IMR-90 (cell line): ENCODE data around the gene HSD3B1. TPM values are rescaled to one million over a fixed set of nuclear protein-coding genes. Genes with fewer than 3 reads are reported as not detected.

ENCODE experiments used
- ATAC-seq: fragments of 200-7000 bp; cut with Tn5 transposase; 2 replicates; pipeline ENCODE4 v1.9.1; 2020; ENCODE audit warnings: low read depth, mild to moderate bottlenecking, moderate library complexity
- BruUV-seq: library from RNA; stranded (reverse); fragments of 400-500 nt; replicated peaks from 2 replicates; lab custom pipeline; 2021; lab: Mats Ljungman, UMichigan
- CTCF ChIA-PET: fragments of 300-600 bp; formaldehyde crosslinking; extraction: SDS; loops from one replicate; lab custom pipeline; 2021; ENCODE audit warnings: antibody characterized with exemption; lab: Yijun Ruan, JAX
- POLR2A ChIA-PET: fragments of 300-600 bp; sonication (Branson Sonifier 250); formaldehyde crosslinking; loops from one replicate; lab custom pipeline; 2022; ENCODE audit warnings: antibody characterized with exemption; ENCODE audit not compliant: unreplicated experiment; lab: Charles Lee
- DNase-seq: peaks from one replicate; pipeline ENCODE4 v3.0.0; 2013
- H2AFZ ChIP-seq: replicated peaks from 2 replicates; pipeline ENCODE3; 2013; ENCODE audit warnings: low read length, mild to moderate bottlenecking; ENCODE audit not compliant: poor library complexity
- H2AK5ac ChIP-seq: 2 replicates; pipeline ENCODE4 v1.6.1; 2013; ENCODE audit warnings: low read depth, low read length, inconsistent platforms
- H2AK9ac ChIP-seq: replicated peaks from 2 replicates; pipeline ENCODE3; 2013; ENCODE audit warnings: mild to moderate bottlenecking, low read depth, low read length, moderate library complexity; ENCODE audit not compliant: poor library complexity
- H2BK120ac ChIP-seq: 2 replicates; pipeline ENCODE4 v1.6.1; 2013; ENCODE audit warnings: low read depth, low read length, inconsistent platforms
- H2BK15ac ChIP-seq: 3 replicates; pipeline ENCODE4 v1.6.1; 2013; ENCODE audit warnings: low read depth, low read length, inconsistent platforms
- H2BK20ac ChIP-seq: 2 replicates; pipeline ENCODE4 v1.6.1; 2013; ENCODE audit warnings: low read depth, mild to moderate bottlenecking, inconsistent platforms, low read length, moderate library complexity
- H2BK5ac ChIP-seq: 2 replicates; pipeline ENCODE4 v1.6.1; 2013; ENCODE audit warnings: mild to moderate bottlenecking, low read depth, low read length, inconsistent platforms; ENCODE audit not compliant: poor library complexity, severe bottlenecking
- H3K14ac ChIP-seq: replicated peaks from 2 replicates; pipeline ENCODE4 v1.6.1; 2013; ENCODE audit warnings: low read depth, low read length, inconsistent platforms
- H3K18ac ChIP-seq: 2 replicates; pipeline ENCODE4 v1.6.1; 2013; ENCODE audit warnings: low read depth, low read length, control low read depth
- H3K23ac ChIP-seq: 2 replicates; pipeline ENCODE4 v1.6.1; 2013; ENCODE audit warnings: low read depth, low read length, inconsistent platforms
- H3K27ac ChIP-seq: 2 replicates; pipeline ENCODE4 v1.5.1; 2013; ENCODE audit warnings: mild to moderate bottlenecking, control low read depth, low read length; ENCODE audit not compliant: insufficient read depth
- H3K27me3 ChIP-seq: 2 replicates; pipeline ENCODE4 v1.6.1; 2013; ENCODE audit warnings: low read length; ENCODE audit not compliant: control insufficient read depth, insufficient read depth
- H3K36me3 ChIP-seq: 2 replicates; pipeline ENCODE4 v1.6.1; 2013; ENCODE audit warnings: low read length, mixed read lengths; ENCODE audit not compliant: control insufficient read depth, insufficient read depth
- H3K4ac ChIP-seq: 2 replicates; pipeline ENCODE4 v1.6.1; 2013; ENCODE audit warnings: low read depth, low read length, inconsistent platforms
- H3K4me1 ChIP-seq: 2 replicates; pipeline ENCODE4 v1.6.1; 2013; ENCODE audit warnings: low read length, mixed read lengths; ENCODE audit not compliant: control insufficient read depth, insufficient read depth
- H3K4me2 ChIP-seq: 2 replicates; pipeline ENCODE4 v1.6.1; 2013; ENCODE audit warnings: low read depth, mild to moderate bottlenecking, control low read depth, low read length, moderate library complexity
- H3K4me3 ChIP-seq: 2 replicates; pipeline ENCODE4 v1.5.1; 2013; ENCODE audit warnings: low read depth, mild to moderate bottlenecking, control low read depth, low read length, moderate library complexity; ENCODE audit not compliant: insufficient read depth
- H3K56ac ChIP-seq: 2 replicates; pipeline ENCODE4 v1.6.1; 2013; ENCODE audit warnings: low read length, inconsistent platforms; ENCODE audit not compliant: insufficient read depth; ENCODE audit errors: extremely low read depth
- H3K79me1 ChIP-seq, 2 experiments: 2 replicates each; pipeline ENCODE4 v1.6.1; 2013; ENCODE audit warnings: low read length in 2 of 2, inconsistent platforms in 1 of 2, low read depth in 1 of 2
- H3K9ac ChIP-seq: 2 replicates; pipeline ENCODE4 v1.6.1; 2013; ENCODE audit warnings: low read depth, low read length, control low read depth
- H3K9me1 ChIP-seq: 2 replicates; pipeline ENCODE4 v1.6.1; 2013; ENCODE audit warnings: low read length, inconsistent platforms; ENCODE audit not compliant: insufficient read depth
- H3K9me3 ChIP-seq: 2 replicates; pipeline ENCODE4 v1.6.1; 2013; ENCODE audit warnings: low read length; ENCODE audit not compliant: control insufficient read depth, insufficient read depth
- H4K20me1 ChIP-seq: 2 replicates; pipeline ENCODE4 v1.6.1; 2013; ENCODE audit warnings: low read length, inconsistent platforms; ENCODE audit not compliant: insufficient read depth
- H4K5ac ChIP-seq: 2 replicates; pipeline ENCODE4 v1.6.1; 2013; ENCODE audit warnings: mild to moderate bottlenecking, low read depth, low read length, control low read depth
- H4K8ac ChIP-seq, 2 experiments: 2 replicates each; pipeline ENCODE4 v1.6.1; 2013; ENCODE audit warnings: low read depth in 2 of 2, low read length in 2 of 2, control low read depth in 1 of 2, inconsistent platforms in 1 of 2
- H4K91ac ChIP-seq: 2 replicates; pipeline ENCODE4 v1.6.1; 2013; ENCODE audit warnings: low read depth, low read length, inconsistent platforms; ENCODE audit not compliant: insufficient read depth
- BHLHE40 ChIP-seq: fragments of 150-350 bp; IDR thresholded peaks from 2 replicates; pipeline ENCODE4 v1.6.1; 2016; ENCODE audit warnings: mild to moderate bottlenecking, low read depth, low read length
- CEBPB ChIP-seq: IDR thresholded peaks from 2 replicates; pipeline ENCODE4 v1.6.1; 2012; ENCODE audit warnings: low read depth, low read length, improper control_type of control experiment
- CHD1 ChIP-seq: IDR thresholded peaks from 2 replicates; pipeline ENCODE4 v1.6.1; 2012; ENCODE audit warnings: low read depth, low read length, improper control_type of control experiment
- FOS ChIP-seq: fragments of 150-350 bp; IDR thresholded peaks from 2 replicates; pipeline ENCODE4 v1.6.1; 2016; ENCODE audit warnings: low read depth, low read length
- MAFK ChIP-seq: IDR thresholded peaks from 2 replicates; pipeline ENCODE4 v1.6.1; 2012; ENCODE audit warnings: low read depth, low read length, improper control_type of control experiment
- MAZ ChIP-seq: IDR thresholded peaks from 2 replicates; pipeline ENCODE4 v1.6.1; 2012; ENCODE audit warnings: low read depth, mild to moderate bottlenecking, low read length, improper control_type of control experiment, moderate library complexity, borderline replicate concordance
- MXI1 ChIP-seq: IDR thresholded peaks from 2 replicates; pipeline ENCODE4 v1.6.1; 2012; ENCODE audit warnings: low read depth, mild to moderate bottlenecking, low read length, moderate library complexity, borderline replicate concordance
- NFE2L2 ChIP-seq: fragments of 150-350 bp; IDR thresholded peaks from 2 replicates; pipeline ENCODE4 v1.6.1; 2016; ENCODE audit warnings: low read depth, mild to moderate bottlenecking, low read length
- POLR2A ChIP-seq: IDR thresholded peaks from 2 replicates; pipeline ENCODE4 v1.6.1; 2012; ENCODE audit warnings: mild to moderate bottlenecking, low read depth, low read length
- RAD21 ChIP-seq: IDR thresholded peaks from 2 replicates; pipeline ENCODE4 v1.6.1; 2012; ENCODE audit warnings: low read length, improper control_type of control experiment
- RCOR1 ChIP-seq: IDR thresholded peaks from 2 replicates; pipeline ENCODE4 v1.6.1; 2012; ENCODE audit warnings: mild to moderate bottlenecking, low read length, improper control_type of control experiment; ENCODE audit not compliant: insufficient replicate concordance
- RFX5 ChIP-seq: IDR thresholded peaks from 2 replicates; pipeline ENCODE4 v1.8.0; 2012; ENCODE audit warnings: low read depth, mild to moderate bottlenecking, low read length, moderate library complexity
- SMC3 ChIP-seq: fragments of 150-350 bp; IDR thresholded peaks from 2 replicates; pipeline ENCODE4 v1.6.1; 2016; ENCODE audit warnings: low read depth, mild to moderate bottlenecking, antibody characterized with exemption, low read length, moderate library complexity
- WGBS, 2 experiments: methylation state at CpG; one replicate each; pipeline versions ENCODE4 v1.1.5 to v1.1.7; 2013; ENCODE audit warnings: missing lambda C conversion rate in 2 of 2; ENCODE audit not compliant: insufficient read length in 1 of 2; ENCODE audit errors: extremely low coverage in 2 of 2; 5-methylcytosine and 5-hydroxymethylcytosine counted together
- dilution Hi-C: fragments of 300-500 bp; cut with HindIII; formaldehyde crosslinking; loops from one replicate; pipeline ENCODE4 v1.14.3; 2018; ENCODE audit warnings: low sequenced_read_pairs; ENCODE audit not compliant: unreplicated experiment
- in situ Hi-C: fragments of 300-500 bp; cut with MboI; formaldehyde crosslinking; loops from 3 replicates; pipeline ENCODE4 v1.14.3; 2019; ENCODE audit warnings: low sequenced_read_pairs, inconsistent platforms, mixed read lengths
- intact Hi-C: fragments of 100-400 bp; cut with micrococcal nuclease; formaldehyde crosslinking; loops from 2 replicates; pipeline ENCODE4 v1.10.0; 2022
- polyA plus RNA-seq, 3 experiments: library from polyadenylated mRNA; depleted of rRNA; stranded (reverse); fragments of >200 nt; gene quantifications; 2 replicates each; pipeline ENCODE4 v1.2.3, GENCODE V29; 2012; ENCODE audit warnings: low replicate concordance in 1 of 3
- total RNA-seq: library from RNA; depleted of rRNA; stranded (reverse); fragments of >200 nt; gene quantifications from 2 replicates; pipeline ENCODE4 v1.2.3, GENCODE V29; 2012
- TF ChIP-seq, protein P1 (sequence below): conservative IDR thresholded peaks from 2 replicates; pipeline ENCODE4 v1.5.1; 2012; ENCODE audit warnings: mild to moderate bottlenecking, low read depth, low read length, improper control_type of control experiment
- TF ChIP-seq, protein P2 (sequence below): fragments of 150-350 bp; IDR thresholded peaks from 2 replicates; pipeline ENCODE4 v1.6.1; 2017; ENCODE audit warnings: mild to moderate bottlenecking, antibody characterized with exemption, low read length, low read depth
- TF ChIP-seq, protein P3 (sequence below): fragments of 150-350 bp; IDR thresholded peaks from 2 replicates; pipeline ENCODE4 v1.6.1; 2016; ENCODE audit warnings: low read depth, mild to moderate bottlenecking, low read length, moderate library complexity, borderline replicate concordance

HSD3B1 gene
- total and polyA plus RNA-seq, 2 of the 4 experiments (the other 2 are of a cell fraction) = not detected

DNA sequence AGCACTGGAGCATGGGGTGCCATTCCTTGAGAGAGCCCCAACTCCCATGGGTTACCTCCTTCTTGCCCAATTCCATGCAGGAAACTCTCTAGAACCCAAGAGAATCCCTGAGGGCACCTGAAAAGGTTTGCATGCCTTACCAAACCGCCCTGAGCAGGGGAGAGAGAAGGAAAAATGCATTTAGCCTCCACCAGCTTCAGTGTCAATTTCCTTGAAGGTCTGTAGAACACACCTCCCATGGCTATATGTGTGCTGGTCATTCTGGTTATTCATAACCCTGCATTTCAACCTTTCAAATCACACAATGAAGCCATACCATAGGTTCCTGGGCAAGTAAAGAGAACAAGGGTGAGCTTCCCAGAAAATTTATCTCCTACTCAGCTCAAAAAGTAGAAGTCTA lies 39.6 kb downstream of the HSD3B1 start:
- H3K79me1 ChIP-seq = no peaks in the 10 kb centered on the region
- H4K8ac ChIP-seq = no peak overlapping the region
- H2BK5ac ChIP-seq = no peak overlapping the region
- H3K27ac ChIP-seq = no peak overlapping the region
- no peak overlapping the region for H4K91ac ChIP-seq
- H3K4me2 ChIP-seq = no peak overlapping the region
- no peak overlapping the region for H3K56ac ChIP-seq
- no peak overlapping the region for H3K4me3 ChIP-seq
- dilution Hi-C loops (no loop called here), intact Hi-C loops (no loop called here), in situ Hi-C loops (no loop called here)
- no peak for TF ChIP-seq POLR2A
- no peak for TF ChIP-seq RFX5
- TF ChIP-seq FOS = no peak
- no peak for TF ChIP-seq MAZ
- no peak for TF ChIP-seq SMC3
- TF ChIP-seq BHLHE40 = no peak
- no peak for TF ChIP-seq CEBPB
- no peak for TF ChIP-seq NFE2L2
- TF ChIP-seq, protein P1, sequence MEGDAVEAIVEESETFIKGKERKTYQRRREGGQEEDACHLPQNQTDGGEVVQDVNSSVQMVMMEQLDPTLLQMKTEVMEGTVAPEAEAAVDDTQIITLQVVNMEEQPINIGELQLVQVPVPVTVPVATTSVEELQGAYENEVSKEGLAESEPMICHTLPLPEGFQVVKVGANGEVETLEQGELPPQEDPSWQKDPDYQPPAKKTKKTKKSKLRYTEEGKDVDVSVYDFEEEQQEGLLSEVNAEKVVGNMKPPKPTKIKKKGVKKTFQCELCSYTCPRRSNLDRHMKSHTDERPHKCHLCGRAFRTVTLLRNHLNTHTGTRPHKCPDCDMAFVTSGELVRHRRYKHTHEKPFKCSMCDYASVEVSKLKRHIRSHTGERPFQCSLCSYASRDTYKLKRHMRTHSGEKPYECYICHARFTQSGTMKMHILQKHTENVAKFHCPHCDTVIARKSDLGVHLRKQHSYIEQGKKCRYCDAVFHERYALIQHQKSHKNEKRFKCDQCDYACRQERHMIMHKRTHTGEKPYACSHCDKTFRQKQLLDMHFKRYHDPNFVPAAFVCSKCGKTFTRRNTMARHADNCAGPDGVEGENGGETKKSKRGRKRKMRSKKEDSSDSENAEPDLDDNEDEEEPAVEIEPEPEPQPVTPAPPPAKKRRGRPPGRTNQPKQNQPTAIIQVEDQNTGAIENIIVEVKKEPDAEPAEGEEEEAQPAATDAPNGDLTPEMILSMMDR = no peak
- TF ChIP-seq RAD21 = no peak
- no peak for TF ChIP-seq MXI1
- TF ChIP-seq, protein P2, sequence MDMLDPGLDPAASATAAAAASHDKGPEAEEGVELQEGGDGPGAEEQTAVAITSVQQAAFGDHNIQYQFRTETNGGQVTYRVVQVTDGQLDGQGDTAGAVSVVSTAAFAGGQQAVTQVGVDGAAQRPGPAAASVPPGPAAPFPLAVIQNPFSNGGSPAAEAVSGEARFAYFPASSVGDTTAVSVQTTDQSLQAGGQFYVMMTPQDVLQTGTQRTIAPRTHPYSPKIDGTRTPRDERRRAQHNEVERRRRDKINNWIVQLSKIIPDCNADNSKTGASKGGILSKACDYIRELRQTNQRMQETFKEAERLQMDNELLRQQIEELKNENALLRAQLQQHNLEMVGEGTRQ = no peak
- TF ChIP-seq CHD1 = no peak
- TF ChIP-seq MAFK = no peak
- TF ChIP-seq RCOR1 = no peak
- TF ChIP-seq, protein P3, sequence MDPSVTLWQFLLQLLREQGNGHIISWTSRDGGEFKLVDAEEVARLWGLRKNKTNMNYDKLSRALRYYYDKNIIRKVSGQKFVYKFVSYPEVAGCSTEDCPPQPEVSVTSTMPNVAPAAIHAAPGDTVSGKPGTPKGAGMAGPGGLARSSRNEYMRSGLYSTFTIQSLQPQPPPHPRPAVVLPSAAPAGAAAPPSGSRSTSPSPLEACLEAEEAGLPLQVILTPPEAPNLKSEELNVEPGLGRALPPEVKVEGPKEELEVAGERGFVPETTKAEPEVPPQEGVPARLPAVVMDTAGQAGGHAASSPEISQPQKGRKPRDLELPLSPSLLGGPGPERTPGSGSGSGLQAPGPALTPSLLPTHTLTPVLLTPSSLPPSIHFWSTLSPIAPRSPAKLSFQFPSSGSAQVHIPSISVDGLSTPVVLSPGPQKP = no peak
- no peaks in the 10 kb centered on the region for H3K36me3 ChIP-seq
- H4K20me1 ChIP-seq = no peaks in the 10 kb centered on the region
- H3K18ac ChIP-seq = no peak overlapping the region
- BruUV-seq = no TSS peak
- ChIA-PET POLR2A (no interaction called here), CTCF (no interaction called here)
- DNase-seq = no peak
- no peak overlapping the region for H3K9ac ChIP-seq
- no peak overlapping the region for H3K14ac ChIP-seq
- peaks cover 2% of the 10 kb centered on the region for H3K27me3 ChIP-seq
- no peak overlapping the region for H2BK15ac ChIP-seq
- no peak overlapping the region for H3K23ac ChIP-seq
- no peak overlapping the region for H2AK5ac ChIP-seq
- no peak overlapping the region for H2AFZ ChIP-seq
- no CpG with 5 or more reads among the region's 1 CpG for WGBS, 2 experiments
- no peak overlapping the region for H2BK20ac ChIP-seq
- no peak overlapping the region for H3K4ac ChIP-seq
- H3K9me1 ChIP-seq = no peaks in the 10 kb centered on the region
- H3K4me1 ChIP-seq = no peaks in the 10 kb centered on the region
- H3K9me3 ChIP-seq = no peaks in the 10 kb centered on the region
- H2AK9ac ChIP-seq = no peak overlapping the region
- no peak for ATAC-seq
- H4K5ac ChIP-seq = no peak overlapping the region
- no peak overlapping the region for H2BK120ac ChIP-seq
